T-cell (primary cell): Measurements from ENCODE around the gene MAGEH1. TPM values are rescaled to one million over a fixed set of nuclear protein-coding genes. Genes with fewer than 3 reads are reported as not detected.
A peak's percentile ranks its signal among the peaks of the same experiment; 100 is the strongest.

ENCODE experiments used
- ATAC-seq, 4 experiments: fragments of 200-7000 bp in 3 of 4; fragments of 150-1000 bp in 1 of 4; cut with Tn5 transposase; replicated peaks in 1 of 4; 1 replicate in 3 of 4; 2 replicates in 1 of 4; pipeline ENCODE4 v1.10.0; 2021; ENCODE audit warnings: moderate library complexity in 3 of 4, mild to moderate bottlenecking in 2 of 4, moderate number of reproducible peaks in 1 of 4
- CTCF ChIA-PET, 2 donors: fragments of 300-600 bp; sonication (Branson Sonifier 250); formaldehyde crosslinking; loops; one replicate each; lab custom pipeline; 2022; ENCODE audit warnings: antibody characterized with exemption in 2 of 2; lab: Charles Lee
- POLR2A ChIA-PET, 2 donors: fragments of 300-600 bp; sonication (Branson Sonifier 250); formaldehyde crosslinking; loops; one replicate each; lab custom pipeline; 2022; ENCODE audit warnings: antibody characterized with exemption in 2 of 2; lab: Charles Lee
- DNase-seq, 35 experiments: peaks; one replicate each; pipeline versions ENCODE4 v3.0.0 to v3.0.0-alpha.2; 2013 to 2023
- H3K27ac ChIP-seq: one replicate; pipeline ENCODE4 v1.5.1; 2013; ENCODE audit warnings: low read length
- H3K27me3 ChIP-seq, 2 experiments: replicated peaks in 1 of 2; 1 replicate in 1 of 2; 2 replicates in 1 of 2; pipeline versions ENCODE4 v1.6.1 to v1.7.0; 2013; ENCODE audit warnings: low read length in 1 of 2, mixed read lengths in 1 of 2; ENCODE audit not compliant: control insufficient read depth in 2 of 2, insufficient read depth in 2 of 2; ENCODE audit errors: extremely low read depth in 1 of 2
- H3K36me3 ChIP-seq, 2 donors: 1 replicate in 1 of 2; 2 replicates in 1 of 2; pipeline versions ENCODE4 v1.6.1 to v1.7.0; 2013; ENCODE audit warnings: low read length in 1 of 2; ENCODE audit not compliant: control insufficient read depth in 2 of 2, insufficient read depth in 1 of 2; ENCODE audit errors: extremely low read depth in 1 of 2
- H3K4me1 ChIP-seq, 2 experiments: 1 replicate in 1 of 2; 2 replicates in 1 of 2; pipeline versions ENCODE4 v1.6.1 to v1.7.0; 2013; ENCODE audit warnings: low read length in 2 of 2, mixed read lengths in 1 of 2; ENCODE audit not compliant: insufficient read depth in 2 of 2, control insufficient read depth in 1 of 2; ENCODE audit errors: extremely low read depth in 1 of 2
- H3K4me3 ChIP-seq, 2 donors: 1 replicate in 1 of 2; 2 replicates in 1 of 2; pipeline versions ENCODE4 v1.5.1 to v1.7.0; 2013; ENCODE audit warnings: mild to moderate bottlenecking in 2 of 2, low read length in 1 of 2, moderate library complexity in 1 of 2; ENCODE audit not compliant: control insufficient read depth in 1 of 2; ENCODE audit errors: extremely low read depth in 1 of 2
- H3K9me3 ChIP-seq: 2 replicates; pipeline ENCODE4 v1.7.0; 2013
- H3K27ac Mint-ChIP-seq, 2 donors: one replicate each; pipeline ENCODE4 v1.8.0; 2020 to 2021; ENCODE audit warnings: mild to moderate bottlenecking in 2 of 2, mixed read lengths in 2 of 2
- H3K27me3 Mint-ChIP-seq, 2 donors: one replicate each; pipeline ENCODE4 v1.8.0; 2021 to 2022; ENCODE audit warnings: mixed read lengths in 2 of 2
- H3K36me3 Mint-ChIP-seq: one replicate; pipeline ENCODE4 v1.8.0; 2021; ENCODE audit warnings: mixed read lengths
- H3K4me1 Mint-ChIP-seq, 3 donors: one replicate each; pipeline ENCODE4 v1.8.0; 2020 to 2022; ENCODE audit warnings: mixed read lengths in 3 of 3, mild to moderate bottlenecking in 1 of 3
- H3K4me3 Mint-ChIP-seq, 3 donors: one replicate each; pipeline ENCODE4 v1.8.0; 2020 to 2022; ENCODE audit warnings: mild to moderate bottlenecking in 3 of 3, mixed read lengths in 3 of 3, moderate library complexity in 3 of 3
- H3K9me3 Mint-ChIP-seq, 3 donors: one replicate each; pipeline ENCODE4 v1.8.0; 2020 to 2022; ENCODE audit warnings: mixed read lengths in 3 of 3
- WGBS: methylation state at CpG from one replicate; pipeline ENCODE4 v1.1.5; 2013; ENCODE audit warnings: missing lambda C conversion rate; ENCODE audit not compliant: insufficient coverage; 5-methylcytosine and 5-hydroxymethylcytosine counted together
- total RNA-seq, 35 experiments: library from RNA in 6 of 35; stranded (reverse) in 6 of 35; fragments of 120-200 nt in 1 of 35; gene quantifications; one replicate each; pipeline versions ENCODE4 v1.2.1 to v1.2.4 and lab custom pipeline; 2013 to 2026

Gene MAGEH1
- total RNA-seq, 5 donors from 2014 or later (not counting 1 experiment from before 2014, with no cell fraction given): 18.5 to 25.5 (median 22.3) TPM

- H3K36me3 ChIP-seq: no peaks in the 10 kb centered on the region
- H3K27me3 Mint-ChIP-seq: peaks cover 0 to 3% of the 10 kb centered on the region in 2 donors
- WGBS: 2% methylated on average over 12 of the region's 54 CpGs
- H3K27ac ChIP-seq: peak overlapping the region; percentile 87
- ChIA-PET POLR2A (interaction anchor here (0.7 to 2.2 kb wide), 4 partner anchors 37 to 1241 kb away, joined by 3 to 18 read pairs (median 3); partner anchors contain the start of genes MAGEH1 (in 2 of the 2) and RRAGB (in 1 of the 2)), CTCF (interaction anchor here (0.7 to 2.3 kb wide), 4 partner anchors 37 to 236 kb away, joined by 3 to 18 read pairs (median 6); partner anchors contain the start of genes MAGEH1 (in 1 of the 2) and RRAGB (in 1 of the 2))
- DNase-seq: peak; percentile 44 to 77 (median 61)
- H3K36me3 Mint-ChIP-seq: no peaks in the 10 kb centered on the region
- no peaks in the 10 kb centered on the region for H3K27me3 ChIP-seq
- no peaks in the 10 kb centered on the region for H3K9me3 ChIP-seq
- peak overlapping the region; percentile 95 for H3K27ac Mint-ChIP-seq
- no peaks in the 10 kb centered on the region for H3K9me3 Mint-ChIP-seq
- peak; percentile 76 to 82 (median 79) for ATAC-seq
- peaks cover 0 to 11% of the 10 kb centered on the region in 2 experiments for H3K4me1 ChIP-seq
- peaks cover 0 to 18% (median 12%) of the 10 kb centered on the region in 3 donors for H3K4me1 Mint-ChIP-seq
- H3K4me3 Mint-ChIP-seq: peak overlapping the region; percentile 87 to 91 (median 88)
- peak overlapping the region; percentile 74 for H3K4me3 ChIP-seq
Measured at GRCh38 chrX:55488593-55489313, 36.8 kb downstream of the MAGEH1 start.

- Mint-ChIP-seq H3K4me1 (peaks cover 0 to 18% (median 12%) of the 10 kb centered on the region in 3 donors), H3K36me3 (no peaks in the 10 kb centered on the region), H3K9me3 (no peaks in the 10 kb centered on the region), H3K4me3 (peak within 1 kb of the TSS; percentile 87 to 91 (median 88)), H3K27me3 (peaks cover 0 to 3% of the 10 kb centered on the region in 2 donors), H3K27ac (peak within 1 kb of the TSS; percentile 95)
- H3K4me3 ChIP-seq: peak within 1 kb of the TSS; percentile 74
- ChIA-PET CTCF (interaction anchor here in 1 of 2 donors (1.1 to 2.3 kb wide), 3 partner anchors 38 to 235 kb away, joined by 3 to 18 read pairs (median 9); partner anchors contain the start of genes MAGEH1 and RRAGB), POLR2A (interaction anchor here (0.7 to 2.2 kb wide), 4 partner anchors 37 to 1240 kb away, joined by 3 to 18 read pairs (median 3); partner anchors contain the start of genes MAGEH1 (in 2 of the 2) and RRAGB (in 1 of the 2))
- peak within 1 kb of the TSS; percentile 87 for H3K27ac ChIP-seq
- H3K36me3 ChIP-seq: no peaks in the 10 kb centered on the region
- H3K4me1 ChIP-seq: peaks cover 0 to 11% of the 10 kb centered on the region in 2 experiments
- DNase-seq (peak in 15 of 35 experiments; percentile 1 to 61 (median 14)), ATAC-seq (peak; percentile 35 to 53 (median 48))
- 1% methylated on average over 17 of the region's 34 CpGs for WGBS
- no peaks in the 10 kb centered on the region for H3K9me3 ChIP-seq
- H3K27me3 ChIP-seq: no peaks in the 10 kb centered on the region
Measured at GRCh38 chrX:55489314-55490009, 37.5 kb downstream of the MAGEH1 start, which contains the start of gene USP51. USP51 (minus strand) TSS chrX:55489848; CDS start chrX:55488939, 909 bp downstream.

GRCh38 chrX:55490121-55490520 lies 38.2 kb downstream of the MAGEH1 start:
- WGBS: no CpG with 5 or more reads among the region's 4 CpGs
- H3K4me1 Mint-ChIP-seq: peaks cover 0 to 18% (median 12%) of the 10 kb centered on the region in 3 donors
- Histone ChIP-seq H3K4me3 (no peak overlapping the region), H3K4me1 (peaks cover 0 to 11% of the 10 kb centered on the region in 2 experiments), H3K27ac (peak overlapping the region; percentile 87), H3K36me3 (no peaks in the 10 kb centered on the region), H3K27me3 (no peaks in the 10 kb centered on the region), H3K9me3 (no peaks in the 10 kb centered on the region)
- no peaks in the 10 kb centered on the region for H3K36me3 Mint-ChIP-seq
- ChIA-PET POLR2A (interaction anchor here in 1 of 2 donors (2.2 kb wide), 1 partner anchor 38 kb away, joined by 18 read pairs; the partner anchor contains the start of gene MAGEH1), CTCF (interaction anchor here in 1 of 2 donors (2.3 kb wide), 1 partner anchor 228 kb away, joined by 18 read pairs; the partner anchor contains the start of gene RRAGB)
- peaks cover 0 to 3% of the 10 kb centered on the region in 2 donors for H3K27me3 Mint-ChIP-seq
- no peak for ATAC-seq
- H3K4me3 Mint-ChIP-seq: peak overlapping the region; percentile 87 to 91 (median 88)
- no peak for DNase-seq
- H3K9me3 Mint-ChIP-seq: no peaks in the 10 kb centered on the region
- H3K27ac Mint-ChIP-seq: peak overlapping the region; percentile 22 to 95

GRCh38 chrX:55490974-55491373 lies 39.0 kb downstream of the MAGEH1 start:
- Mint-ChIP-seq H3K36me3 (no peaks in the 10 kb centered on the region), H3K4me1 (peaks cover 0 to 18% (median 12%) of the 10 kb centered on the region in 3 donors), H3K4me3 (peak overlapping the region in 1 of 3 donors; percentile 87), H3K27me3 (peaks cover 0 to 3% of the 10 kb centered on the region in 2 donors), H3K27ac (no peak overlapping the region), H3K9me3 (no peaks in the 10 kb centered on the region)
- ChIA-PET POLR2A (no interaction called here), CTCF (no interaction called here)
- Histone ChIP-seq H3K4me1 (peaks cover 0 to 11% of the 10 kb centered on the region in 2 experiments), H3K27me3 (no peaks in the 10 kb centered on the region), H3K36me3 (no peaks in the 10 kb centered on the region), H3K9me3 (no peaks in the 10 kb centered on the region), H3K27ac (no peak overlapping the region), H3K4me3 (no peak overlapping the region)
- no peak for ATAC-seq
- no peak for DNase-seq
- WGBS: no CpG with 5 or more reads among the region's 4 CpGs

Other genes with a start within 250 kb of the MAGEH1 start
- gene PAGE5, start 231.8 kb upstream of the MAGEH1 start, total RNA-seq: 1 to 10 TPM in 1 of 5 donors, under 1 TPM in 1, not detected in 3; 0.53 to 1.1 TPM
- gene PAGE3, start 187.2 kb upstream of the MAGEH1 start, total RNA-seq: not detected
- 1 to 10 TPM; 1.6 to 2.1 (median 1.7) TPM for gene USP51, start 37.7 kb downstream of the MAGEH1 start, total RNA-seq
- gene FOXR2, start 171.3 kb downstream of the MAGEH1 start, total RNA-seq: not detected